GM03348 (cell line): ENCODE measurements around the gene SGIP1.
A peak's percentile ranks its signal among the peaks of the same experiment; 100 is the strongest.

Experiments
- DNase-seq: peaks from one replicate; pipeline ENCODE4 v3.0.0; 2012; ENCODE audit warnings: low spot score

Gene SGIP1

GRCh38 chr1:66606362-66607065 is 72.6 kb downstream of the SGIP1 start:
- DNase-seq = no peak

GRCh38 chr1:66607458-66607857 is 73.5 kb downstream of the SGIP1 start:
- DNase-seq = no peak

- DNase-seq = no peak
These were observed 79.2 kb downstream of the SGIP1 start for GRCh38 chr1:66613187-66613586.

GRCh38 chr1:66617362-66618184 is 83.6 kb downstream of the SGIP1 start:
- DNase-seq = peak; percentile 13

- peak; percentile 10 for DNase-seq
These were observed 84.4 kb downstream of the SGIP1 start for GRCh38 chr1:66618390-66618789.

- peak; percentile 11 for DNase-seq
These were observed 89.9 kb downstream of the SGIP1 start for GRCh38 chr1:66623812-66624211.

- DNase-seq = peak; percentile 52
These were observed 90.6 kb downstream of the SGIP1 start for GRCh38 chr1:66624412-66625060.

GRCh38 chr1:66626261-66626660 is 92.3 kb downstream of the SGIP1 start:
- DNase-seq = peak; percentile 6

GRCh38 chr1:66628926-66629325 is 95.0 kb downstream of the SGIP1 start:
- no peak for DNase-seq

GRCh38 chr1:66633159-66633558 is 99.2 kb downstream of the SGIP1 start:
- DNase-seq = no peak

- no peak for DNase-seq
These were observed 103.2 kb downstream of the SGIP1 start for GRCh38 chr1:66637146-66637545.

- no peak for DNase-seq
These were observed 108.0 kb downstream of the SGIP1 start for GRCh38 chr1:66641891-66642473.

- peak; percentile 17 for DNase-seq
These were observed 109.0 kb downstream of the SGIP1 start for GRCh38 chr1:66642992-66643391.

GRCh38 chr1:66644331-66644730 is 110.4 kb downstream of the SGIP1 start:
- no peak for DNase-seq

GRCh38 chr1:66648901-66649595 is 115.1 kb downstream of the SGIP1 start:
- no peak for DNase-seq

- no peak for DNase-seq
These were observed 118.6 kb downstream of the SGIP1 start for GRCh38 chr1:66652556-66652955.

- no peak for DNase-seq
These were observed 120.7 kb downstream of the SGIP1 start for GRCh38 chr1:66654643-66655042.

GRCh38 chr1:66671455-66671854 is 137.5 kb downstream of the SGIP1 start:
- no peak for DNase-seq

- DNase-seq = peak; percentile 70
These were observed 142.8 kb downstream of the SGIP1 start for GRCh38 chr1:66676613-66677298.

- peak; percentile 6 for DNase-seq
These were observed 144.2 kb downstream of the SGIP1 start for GRCh38 chr1:66678146-66678545.

- no peak for DNase-seq
These were observed 145.2 kb downstream of the SGIP1 start for GRCh38 chr1:66679140-66679539.
